Small intestine (tissue), 7 donors: ENCODE measurements around the gene MAP3K5. TPM values are rescaled to one million over a fixed set of nuclear protein-coding genes. Genes with fewer than 3 reads are reported as not detected.
"Not testable (repeated sequence)": the region's sequence is repeated elsewhere in the genome, so short reads cannot be mapped to it uniquely, and the experiment has no call there.

Experiments used
- DNase-seq, 2 donors: peaks; one replicate each; pipeline versions ENCODE4 v3.0.0 to v3.0.0-alpha.2; 2013
- FAIRE-seq: peaks from 2 replicates; lab custom pipeline; 2012; peaks lifted over from hg19 to GRCh38; lab: Jason Lieb, UNC
- H3K27ac ChIP-seq, 3 donors: one replicate each; pipeline ENCODE4 v1.5.1; 2013; ENCODE audit warnings: low read length in 2 of 3, mild to moderate bottlenecking in 2 of 3, control low read depth in 1 of 3, inconsistent platforms in 1 of 3, low read depth in 1 of 3, moderate library complexity in 1 of 3
- H3K27me3 ChIP-seq, 3 donors: one replicate each; pipeline ENCODE4 v1.6.1; 2013; ENCODE audit warnings: low read length in 3 of 3, inconsistent platforms in 1 of 3; ENCODE audit not compliant: control insufficient read depth in 3 of 3, insufficient read depth in 3 of 3
- H3K36me3 ChIP-seq, 3 donors: one replicate each; pipeline ENCODE4 v1.6.1; 2013; ENCODE audit warnings: low read length in 3 of 3, inconsistent platforms in 1 of 3, low read depth in 1 of 3, mild to moderate bottlenecking in 1 of 3, moderate library complexity in 1 of 3; ENCODE audit not compliant: control insufficient read depth in 3 of 3, insufficient read depth in 2 of 3
- H3K4me1 ChIP-seq, 3 donors: one replicate each; pipeline ENCODE4 v1.6.1; 2013; ENCODE audit warnings: low read length in 2 of 3, inconsistent platforms in 1 of 3, low read depth in 1 of 3, mild to moderate bottlenecking in 1 of 3, moderate library complexity in 1 of 3; ENCODE audit not compliant: control insufficient read depth in 3 of 3, insufficient read depth in 2 of 3
- H3K4me3 ChIP-seq, 3 donors: one replicate each; pipeline ENCODE4 v1.5.1; 2013; ENCODE audit warnings: low read length in 3 of 3, control low read depth in 1 of 3, inconsistent platforms in 1 of 3, low read depth in 1 of 3, mild to moderate bottlenecking in 1 of 3, moderate library complexity in 1 of 3
- H3K9me3 ChIP-seq, 2 donors: one replicate each; pipeline ENCODE4 v1.6.1; 2013; ENCODE audit warnings: low read depth in 1 of 2, low read length in 1 of 2; ENCODE audit not compliant: control insufficient read depth in 2 of 2, insufficient read depth in 1 of 2
- WGBS, 3 donors: extraction: QIAGEN DNeasy Blood & Tissue Kit; methylation state at CpG; one replicate each; pipeline ENCODE4 v1.1.7; 2013; 5-methylcytosine and 5-hydroxymethylcytosine counted together
- polyA plus RNA-seq, 4 donors: library from polyadenylated mRNA; stranded (reverse) in 3 of 4; unstranded in 1 of 4; fragments of 200-250 nt in 3 of 4; fragments of 120-200 nt in 1 of 4; gene quantifications; one replicate each; pipeline versions ENCODE4 v1.2.1 to v1.2.3, GENCODE V29; 2013
- donor health status: healthy with polysubstance abuse.
- donor health status: control.
- donor health status: control.
- donor health status: Bipolar disorder and iron deficiency.
- donor health status: healthy.

Gene MAP3K5
- polyA plus RNA-seq, 4 donors = 5.4 to 9.5 (median 7.0) TPM

DNA sequence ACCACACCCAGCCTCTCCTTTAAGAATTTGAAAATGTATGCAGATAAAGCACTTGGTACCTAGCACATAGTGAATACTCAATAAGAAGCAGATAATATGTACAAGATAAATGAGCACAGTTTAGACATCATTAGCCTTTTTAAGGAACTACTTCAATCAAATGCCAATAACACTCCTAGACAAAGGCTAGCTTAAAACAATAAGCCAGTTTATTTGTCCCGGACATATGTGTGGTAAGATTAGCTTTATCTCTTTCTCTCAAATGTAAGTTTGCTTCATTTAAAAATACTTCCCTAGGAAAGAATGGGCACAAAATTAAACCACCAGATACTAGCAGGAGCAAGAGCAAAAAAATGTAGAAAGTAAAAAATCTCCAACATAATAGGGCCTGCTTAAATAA, 73.8 kb downstream of the MAP3K5 start:
- Histone ChIP-seq H3K9me3 (no peaks in the 10 kb centered on the region), H3K27me3 (no peaks in the 10 kb centered on the region), H3K4me1 (peaks cover 0 to 8% (median 2%) of the 10 kb centered on the region in 3 donors), H3K27ac (no peak overlapping the region), H3K4me3 (no peak overlapping the region), H3K36me3 (no peaks in the 10 kb centered on the region)
- WGBS, 3 donors = 42 to 75% (median 68%) methylated on average over 1 of the region's 1 CpG
- DNase-seq (no peak), FAIRE-seq (no peak)

- DNase-seq (no peak), FAIRE-seq (no peak)
- Histone ChIP-seq H3K27me3 (no peaks in the 10 kb centered on the region), H3K4me1 (peaks cover 0 to 8% (median 2%) of the 10 kb centered on the region in 3 donors), H3K27ac (no peak overlapping the region), H3K9me3 (no peaks in the 10 kb centered on the region), H3K36me3 (no peaks in the 10 kb centered on the region), H3K4me3 (no peak overlapping the region)
- 46 to 84% (median 69%) methylated on average over 1 of the region's 1 CpG for WGBS, 3 donors
These were observed 74.6 kb downstream of the MAP3K5 start for GRCh38 chr6:136717716-136717990.

DNA sequence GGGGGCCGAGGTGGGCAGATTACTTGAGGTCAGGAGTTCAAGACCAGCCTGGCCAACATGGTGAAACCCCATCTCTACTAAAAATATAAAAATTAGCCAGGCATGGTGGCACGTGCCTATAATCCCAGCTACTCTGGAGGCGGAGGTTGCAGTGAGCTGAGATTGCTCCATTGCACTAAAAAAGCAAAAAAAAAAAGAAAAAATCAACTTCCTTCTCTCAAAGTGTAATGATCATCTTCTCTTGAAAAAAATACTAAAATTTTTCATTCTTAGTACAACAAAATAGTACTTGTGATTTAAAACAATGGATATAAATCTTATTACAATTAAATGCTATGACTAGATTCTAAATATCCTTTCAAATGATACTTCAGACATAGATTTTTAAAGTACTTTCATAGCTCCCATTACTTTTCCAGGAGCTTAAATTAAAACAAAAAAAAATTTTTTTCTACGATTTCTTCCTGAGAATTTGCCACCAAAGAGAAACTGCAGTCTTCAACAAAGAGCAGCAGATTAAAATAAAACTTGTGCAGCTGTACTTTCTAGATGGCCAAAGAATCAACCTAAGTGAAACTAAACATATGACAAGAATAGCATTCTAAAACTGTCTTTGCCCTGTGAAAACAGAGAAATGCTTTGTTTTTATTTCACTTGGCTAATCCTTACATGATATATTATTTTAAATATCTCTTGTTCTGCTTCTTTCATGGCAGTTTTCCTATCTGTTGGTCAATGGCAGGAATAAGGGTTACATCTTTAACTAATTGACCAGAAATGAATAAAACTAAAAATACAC, 75.2 kb downstream of the MAP3K5 start:
- Histone ChIP-seq H3K27me3 (no peaks in the 10 kb centered on the region), H3K4me3 (no peak overlapping the region), H3K9me3 (no peaks in the 10 kb centered on the region), H3K4me1 (peaks cover 0 to 8% (median 2%) of the 10 kb centered on the region in 3 donors), H3K36me3 (no peaks in the 10 kb centered on the region), H3K27ac (no peak overlapping the region)
- FAIRE-seq (no peak), DNase-seq (no peak)
- WGBS, 3 donors = 61 to 81% (median 66%) methylated on average over 4 of the region's 4 CpGs

DNA sequence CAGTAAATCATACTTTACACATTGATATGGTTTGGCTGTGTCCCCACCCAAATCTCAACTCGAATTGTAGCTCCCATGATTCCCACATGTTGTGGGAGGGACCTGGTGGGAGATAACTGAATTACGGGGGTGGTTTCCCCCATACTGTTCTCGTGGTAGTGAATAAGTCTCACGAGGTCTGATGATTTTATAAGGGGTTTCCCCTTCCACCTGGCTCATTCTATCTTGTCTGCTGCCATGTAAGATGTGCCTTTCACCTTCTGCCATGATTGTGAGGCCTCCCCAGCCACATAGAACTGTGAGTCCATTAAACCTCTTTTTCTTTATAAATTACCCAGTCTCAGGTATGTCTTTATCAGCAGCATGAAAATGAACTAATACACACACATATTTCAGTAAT, 79.6 kb downstream of the MAP3K5 start:
- H3K9me3 ChIP-seq, H3K4me1 ChIP-seq, H3K27ac ChIP-seq, H3K27me3 ChIP-seq, DNase-seq, H3K36me3 ChIP-seq, H3K4me3 ChIP-seq, FAIRE-seq: not testable (repeated sequence)
- 83 to 94% (median 88%) methylated on average over 4 of the region's 4 CpGs for WGBS, 3 donors

- no peak overlapping the region for H3K27ac ChIP-seq
- H3K36me3 ChIP-seq = no peaks in the 10 kb centered on the region
- 81 to 96% (median 91%) methylated on average over 2 of the region's 2 CpGs for WGBS, 3 donors
- H3K4me3 ChIP-seq = no peak overlapping the region
- FAIRE-seq (no peak), DNase-seq (no peak)
- no peaks in the 10 kb centered on the region for H3K27me3 ChIP-seq
- H3K4me1 ChIP-seq = peaks cover 0 to 2% (median 2%) of the 10 kb centered on the region in 3 donors
- no peaks in the 10 kb centered on the region for H3K9me3 ChIP-seq
These were observed 80.6 kb downstream of the MAP3K5 start for GRCh38 chr6:136711644-136712043.

DNA sequence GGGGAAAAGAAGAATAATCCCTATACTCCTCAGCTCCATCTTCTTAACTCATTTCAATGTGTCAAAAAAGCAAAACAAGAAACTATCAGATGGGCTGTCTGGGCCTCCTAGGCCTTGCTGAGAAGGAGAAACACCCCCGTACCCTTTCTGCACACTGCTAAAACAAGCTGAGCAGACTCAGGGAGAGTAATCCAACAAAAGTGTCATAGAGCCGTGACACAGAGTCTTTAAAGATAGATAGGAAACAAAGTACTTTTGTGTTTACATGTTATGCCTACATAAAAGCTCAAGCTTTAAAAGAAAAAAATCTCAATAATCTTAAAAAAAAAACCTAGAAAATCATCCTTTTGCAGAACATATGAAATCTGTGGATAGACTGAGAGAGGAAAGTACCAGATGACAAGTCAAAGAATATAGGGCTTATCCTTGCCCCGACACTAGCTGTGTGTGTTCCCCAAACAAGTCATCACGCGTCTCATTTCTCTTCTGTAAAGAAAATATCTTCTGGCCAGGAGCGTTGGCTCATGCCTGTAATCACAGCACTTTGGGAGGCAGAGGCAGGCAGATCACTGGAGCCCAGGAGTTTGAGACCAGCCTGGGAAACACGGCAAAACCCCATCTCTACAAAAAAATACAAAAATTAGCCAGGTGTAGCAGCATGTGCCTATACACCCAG, 81.3 kb downstream of the MAP3K5 start:
- H3K36me3 ChIP-seq = no peaks in the 10 kb centered on the region
- H3K4me3 ChIP-seq = no peak overlapping the region
- no peaks in the 10 kb centered on the region for H3K9me3 ChIP-seq
- H3K27ac ChIP-seq = no peak overlapping the region
- FAIRE-seq (no peak), DNase-seq (no peak)
- H3K4me1 ChIP-seq = no peaks in the 10 kb centered on the region
- WGBS, 3 donors = 91 to 96% (median 95%) methylated on average over 7 of the region's 7 CpGs
- H3K27me3 ChIP-seq = no peaks in the 10 kb centered on the region

DNA sequence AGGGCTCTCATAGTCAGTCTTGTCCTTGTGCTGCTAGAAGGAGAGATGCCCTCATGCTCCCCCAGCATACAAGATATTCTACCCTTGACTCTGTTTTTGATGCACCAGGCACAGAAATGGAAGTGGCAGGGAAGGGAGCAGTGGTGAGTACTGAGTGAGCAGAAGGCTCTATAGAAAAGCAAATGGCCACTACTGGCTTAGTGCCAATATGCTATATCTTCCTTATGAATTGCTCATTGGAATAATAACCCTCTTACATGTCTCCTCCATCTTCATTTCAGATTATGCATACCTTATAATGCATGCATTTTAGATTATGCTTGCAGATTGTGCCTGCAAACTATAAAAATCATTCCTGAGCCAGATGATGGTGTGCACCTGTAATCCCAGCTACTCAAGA, 82.8 kb downstream of the MAP3K5 start:
- Histone ChIP-seq H3K27ac (no peak overlapping the region), H3K9me3 (no peaks in the 10 kb centered on the region), H3K4me1 (no peaks in the 10 kb centered on the region), H3K27me3 (no peaks in the 10 kb centered on the region), H3K36me3 (no peaks in the 10 kb centered on the region), H3K4me3 (no peak overlapping the region)
- DNase-seq (no peak), FAIRE-seq (no peak)

- DNase-seq (no peak), FAIRE-seq (no peak)
- Histone ChIP-seq H3K4me3 (no peak overlapping the region), H3K4me1 (no peaks in the 10 kb centered on the region), H3K9me3 (no peaks in the 10 kb centered on the region), H3K27ac (no peak overlapping the region), H3K36me3 (no peaks in the 10 kb centered on the region), H3K27me3 (no peaks in the 10 kb centered on the region)
- 88 to 93% (median 93%) methylated on average over 5 of the region's 5 CpGs for WGBS, 3 donors
These were observed 85.8 kb downstream of the MAP3K5 start for GRCh38 chr6:136706430-136706829.
